ENCODE measurements around the gene NSUN5.

DNA sequence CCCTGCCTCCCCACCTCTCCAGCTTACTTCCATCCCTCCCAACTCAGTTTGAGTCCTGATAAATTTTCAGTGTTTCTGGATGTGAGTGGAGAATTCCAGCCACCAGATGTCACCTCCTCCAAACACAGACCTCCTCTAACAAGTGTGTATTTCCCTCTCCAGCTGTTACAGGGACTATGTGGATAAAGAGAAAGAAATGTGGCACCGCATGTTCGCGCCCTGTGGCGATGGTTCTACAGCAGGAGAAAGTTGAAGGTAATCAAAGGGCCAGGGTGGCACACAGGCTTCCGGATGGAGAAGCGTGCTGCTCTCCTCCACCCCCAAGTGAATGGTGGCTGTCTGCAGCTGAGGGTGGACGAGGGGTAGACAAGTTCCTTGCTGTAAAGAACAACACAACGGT, 34.0 kb upstream of the NSUN5 start:
- TF ChIP-seq, protein P1, sequence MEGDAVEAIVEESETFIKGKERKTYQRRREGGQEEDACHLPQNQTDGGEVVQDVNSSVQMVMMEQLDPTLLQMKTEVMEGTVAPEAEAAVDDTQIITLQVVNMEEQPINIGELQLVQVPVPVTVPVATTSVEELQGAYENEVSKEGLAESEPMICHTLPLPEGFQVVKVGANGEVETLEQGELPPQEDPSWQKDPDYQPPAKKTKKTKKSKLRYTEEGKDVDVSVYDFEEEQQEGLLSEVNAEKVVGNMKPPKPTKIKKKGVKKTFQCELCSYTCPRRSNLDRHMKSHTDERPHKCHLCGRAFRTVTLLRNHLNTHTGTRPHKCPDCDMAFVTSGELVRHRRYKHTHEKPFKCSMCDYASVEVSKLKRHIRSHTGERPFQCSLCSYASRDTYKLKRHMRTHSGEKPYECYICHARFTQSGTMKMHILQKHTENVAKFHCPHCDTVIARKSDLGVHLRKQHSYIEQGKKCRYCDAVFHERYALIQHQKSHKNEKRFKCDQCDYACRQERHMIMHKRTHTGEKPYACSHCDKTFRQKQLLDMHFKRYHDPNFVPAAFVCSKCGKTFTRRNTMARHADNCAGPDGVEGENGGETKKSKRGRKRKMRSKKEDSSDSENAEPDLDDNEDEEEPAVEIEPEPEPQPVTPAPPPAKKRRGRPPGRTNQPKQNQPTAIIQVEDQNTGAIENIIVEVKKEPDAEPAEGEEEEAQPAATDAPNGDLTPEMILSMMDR (IDR thresholded peaks at IDR 0.05), result no peak
- no peak for TF ChIP-seq USF2 (CRISPR knock-in tag; IDR thresholded peaks at IDR 0.05)
- TF ChIP-seq SMAD4 (CRISPR knock-in tag; IDR thresholded peaks at IDR 0.05), result no peak
- TF ChIP-seq CREM (CRISPR knock-in tag; IDR thresholded peaks at IDR 0.05), result no peak
- TF ChIP-seq, protein P2, sequence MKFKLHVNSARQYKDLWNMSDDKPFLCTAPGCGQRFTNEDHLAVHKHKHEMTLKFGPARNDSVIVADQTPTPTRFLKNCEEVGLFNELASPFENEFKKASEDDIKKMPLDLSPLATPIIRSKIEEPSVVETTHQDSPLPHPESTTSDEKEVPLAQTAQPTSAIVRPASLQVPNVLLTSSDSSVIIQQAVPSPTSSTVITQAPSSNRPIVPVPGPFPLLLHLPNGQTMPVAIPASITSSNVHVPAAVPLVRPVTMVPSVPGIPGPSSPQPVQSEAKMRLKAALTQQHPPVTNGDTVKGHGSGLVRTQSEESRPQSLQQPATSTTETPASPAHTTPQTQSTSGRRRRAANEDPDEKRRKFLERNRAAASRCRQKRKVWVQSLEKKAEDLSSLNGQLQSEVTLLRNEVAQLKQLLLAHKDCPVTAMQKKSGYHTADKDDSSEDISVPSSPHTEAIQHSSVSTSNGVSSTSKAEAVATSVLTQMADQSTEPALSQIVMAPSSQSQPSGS (CRISPR knock-in tag; IDR thresholded peaks at IDR 0.05; ENCODE audit: borderline replicate concordance, low read depth), result no peak
- TF ChIP-seq, protein P3, sequence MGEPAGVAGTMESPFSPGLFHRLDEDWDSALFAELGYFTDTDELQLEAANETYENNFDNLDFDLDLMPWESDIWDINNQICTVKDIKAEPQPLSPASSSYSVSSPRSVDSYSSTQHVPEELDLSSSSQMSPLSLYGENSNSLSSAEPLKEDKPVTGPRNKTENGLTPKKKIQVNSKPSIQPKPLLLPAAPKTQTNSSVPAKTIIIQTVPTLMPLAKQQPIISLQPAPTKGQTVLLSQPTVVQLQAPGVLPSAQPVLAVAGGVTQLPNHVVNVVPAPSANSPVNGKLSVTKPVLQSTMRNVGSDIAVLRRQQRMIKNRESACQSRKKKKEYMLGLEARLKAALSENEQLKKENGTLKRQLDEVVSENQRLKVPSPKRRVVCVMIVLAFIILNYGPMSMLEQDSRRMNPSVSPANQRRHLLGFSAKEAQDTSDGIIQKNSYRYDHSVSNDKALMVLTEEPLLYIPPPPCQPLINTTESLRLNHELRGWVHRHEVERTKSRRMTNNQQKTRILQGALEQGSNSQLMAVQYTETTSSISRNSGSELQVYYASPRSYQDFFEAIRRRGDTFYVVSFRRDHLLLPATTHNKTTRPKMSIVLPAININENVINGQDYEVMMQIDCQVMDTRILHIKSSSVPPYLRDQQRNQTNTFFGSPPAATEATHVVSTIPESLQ (CRISPR knock-in tag; IDR thresholded peaks at IDR 0.05), result no peak
- no peak for TF ChIP-seq TCF7 (CRISPR knock-in tag; IDR thresholded peaks at IDR 0.05; ENCODE audit: low read depth)
- TF ChIP-seq, protein P4, sequence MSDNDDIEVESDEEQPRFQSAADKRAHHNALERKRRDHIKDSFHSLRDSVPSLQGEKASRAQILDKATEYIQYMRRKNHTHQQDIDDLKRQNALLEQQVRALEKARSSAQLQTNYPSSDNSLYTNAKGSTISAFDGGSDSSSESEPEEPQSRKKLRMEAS (CRISPR knock-in tag; IDR thresholded peaks at IDR 0.05), result peak; percentile 39; the same call in 1 of the 2 replicates
- TF ChIP-seq, protein P5, sequence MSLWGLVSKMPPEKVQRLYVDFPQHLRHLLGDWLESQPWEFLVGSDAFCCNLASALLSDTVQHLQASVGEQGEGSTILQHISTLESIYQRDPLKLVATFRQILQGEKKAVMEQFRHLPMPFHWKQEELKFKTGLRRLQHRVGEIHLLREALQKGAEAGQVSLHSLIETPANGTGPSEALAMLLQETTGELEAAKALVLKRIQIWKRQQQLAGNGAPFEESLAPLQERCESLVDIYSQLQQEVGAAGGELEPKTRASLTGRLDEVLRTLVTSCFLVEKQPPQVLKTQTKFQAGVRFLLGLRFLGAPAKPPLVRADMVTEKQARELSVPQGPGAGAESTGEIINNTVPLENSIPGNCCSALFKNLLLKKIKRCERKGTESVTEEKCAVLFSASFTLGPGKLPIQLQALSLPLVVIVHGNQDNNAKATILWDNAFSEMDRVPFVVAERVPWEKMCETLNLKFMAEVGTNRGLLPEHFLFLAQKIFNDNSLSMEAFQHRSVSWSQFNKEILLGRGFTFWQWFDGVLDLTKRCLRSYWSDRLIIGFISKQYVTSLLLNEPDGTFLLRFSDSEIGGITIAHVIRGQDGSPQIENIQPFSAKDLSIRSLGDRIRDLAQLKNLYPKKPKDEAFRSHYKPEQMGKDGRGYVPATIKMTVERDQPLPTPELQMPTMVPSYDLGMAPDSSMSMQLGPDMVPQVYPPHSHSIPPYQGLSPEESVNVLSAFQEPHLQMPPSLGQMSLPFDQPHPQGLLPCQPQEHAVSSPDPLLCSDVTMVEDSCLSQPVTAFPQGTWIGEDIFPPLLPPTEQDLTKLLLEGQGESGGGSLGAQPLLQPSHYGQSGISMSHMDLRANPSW (CRISPR knock-in tag; conservative IDR thresholded peaks at IDR 0.05; ENCODE audit: low read depth), result no peak
- TF ChIP-seq ZNF232 (CRISPR knock-in tag; IDR thresholded peaks at IDR 0.05), result no peak
- TF ChIP-seq, protein P6, sequence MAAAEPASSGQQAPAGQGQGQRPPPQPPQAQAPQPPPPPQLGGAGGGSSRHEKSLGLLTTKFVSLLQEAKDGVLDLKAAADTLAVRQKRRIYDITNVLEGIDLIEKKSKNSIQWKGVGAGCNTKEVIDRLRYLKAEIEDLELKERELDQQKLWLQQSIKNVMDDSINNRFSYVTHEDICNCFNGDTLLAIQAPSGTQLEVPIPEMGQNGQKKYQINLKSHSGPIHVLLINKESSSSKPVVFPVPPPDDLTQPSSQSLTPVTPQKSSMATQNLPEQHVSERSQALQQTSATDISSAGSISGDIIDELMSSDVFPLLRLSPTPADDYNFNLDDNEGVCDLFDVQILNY (CRISPR knock-in tag; IDR thresholded peaks at IDR 0.05), result no peak
- no peak for TF ChIP-seq FOXK1 (CRISPR knock-in tag; IDR thresholded peaks at IDR 0.05)
- TF ChIP-seq ZNF396 (CRISPR knock-in tag; IDR thresholded peaks at IDR 0.05; ENCODE audit: borderline replicate concordance), result no peak
